Measurements from ENCODE around the gene ALOX5. TPM values are rescaled to one million over a fixed set of nuclear protein-coding genes. Genes with fewer than 3 reads are reported as not detected.

The ALOX5 gene
- total and polyA plus RNA-seq, 11 donors: 1.3 to 36.1 (median 5.8) TPM

GRCh38 chr10:45368181-45368580 lies 5.8 kb upstream of the ALOX5 start:
- no peaks in the 10 kb centered on the region for H3K36me3 ChIP-seq
- WGBS, 4 donors: 90 to 96% (median 91%) methylated on average over 2 of the region's 2 CpGs
- DNase-seq (no peak), ATAC-seq (no peak)
- intact Hi-C loops (cut with DNase I): no loop called here
- H3K27me3 ChIP-seq: peaks cover 0 to 4% (median 0%) of the 10 kb centered on the region in 9 donors
- no peak overlapping the region for H3K4me3 ChIP-seq
- H3K4me1 ChIP-seq: peaks cover 0 to 7% (median 2%) of the 10 kb centered on the region in 12 donors
- H3K9me3 ChIP-seq: peaks cover 0 to 4% (median 0%) of the 10 kb centered on the region in 12 donors
- TF ChIP-seq POLR2A (IDR thresholded peaks at IDR 0.05): no peak
- no peak for TF ChIP-seq CTCF (IDR thresholded peaks at IDR 0.05)
- H3K27ac ChIP-seq: no peak overlapping the region

- Histone ChIP-seq H3K9me3 (peaks cover 0 to 4% (median 0%) of the 10 kb centered on the region in 12 donors), H3K27me3 (peaks cover 0 to 23% (median 16%) of the 10 kb centered on the region in 9 donors), H3K4me3 (no peak overlapping the region), H3K4me1 (peaks cover 0 to 27% (median 17%) of the 10 kb centered on the region in 12 donors), H3K27ac (no peak overlapping the region), H3K36me3 (no peaks in the 10 kb centered on the region)
- TF ChIP-seq POLR2A (IDR thresholded peaks at IDR 0.05): no peak
- TF ChIP-seq CTCF (IDR thresholded peaks at IDR 0.05): no peak
- no peak for DNase-seq
- WGBS, 4 donors: 67 to 70% (median 68%) methylated on average over 6 of the region's 6 CpGs
- intact Hi-C loops (cut with DNase I): loop anchor here in 1 of 10 donors (10.0 kb wide), 1 partner anchor 66 kb away; no protein-coding TSS in a partner anchor
- ATAC-seq: no peak
Measured at GRCh38 chr10:45370202-45370955, 3.6 kb upstream of the ALOX5 start.

- H3K9me3 ChIP-seq: peaks cover 0 to 4% (median 0%) of the 10 kb centered on the region in 12 donors
- H3K27me3 ChIP-seq: peaks cover 0 to 33% (median 23%) of the 10 kb centered on the region in 9 donors
- 71 to 78% (median 74%) methylated on average over 4 of the region's 4 CpGs for WGBS, 4 donors
- H3K36me3 ChIP-seq: no peaks in the 10 kb centered on the region
- H3K4me3 ChIP-seq: no peak overlapping the region
- intact Hi-C loops (cut with DNase I): loop anchor here in 1 of 10 donors (10.0 kb wide), 1 partner anchor 67 kb away; no protein-coding TSS in a partner anchor
- DNase-seq (no peak), ATAC-seq (no peak)
- TF ChIP-seq POLR2A (IDR thresholded peaks at IDR 0.05) (no peak), CTCF (IDR thresholded peaks at IDR 0.05) (no peak)
- H3K27ac ChIP-seq: no peak overlapping the region
- peaks cover 0 to 36% (median 17%) of the 10 kb centered on the region in 12 donors for H3K4me1 ChIP-seq
Measured at GRCh38 chr10:45371560-45371959, 2.5 kb upstream of the ALOX5 start.

GRCh38 chr10:45372251-45372951 lies 1.6 kb upstream of the ALOX5 start:
- Histone ChIP-seq H3K36me3 (no peaks in the 10 kb centered on the region), H3K9me3 (peaks cover 0 to 3% (median 0%) of the 10 kb centered on the region in 12 donors), H3K4me3 (no peak overlapping the region), H3K27ac (no peak overlapping the region), H3K4me1 (peaks cover 0 to 42% (median 17%) of the 10 kb centered on the region in 12 donors), H3K27me3 (peaks cover 0 to 40% (median 29%) of the 10 kb centered on the region in 9 donors)
- intact Hi-C loops (cut with DNase I): loop anchor here in 1 of 10 donors (10.0 kb wide), 1 partner anchor 68 kb away; no protein-coding TSS in a partner anchor
- no peak for DNase-seq
- no peak for TF ChIP-seq POLR2A (IDR thresholded peaks at IDR 0.05)
- TF ChIP-seq CTCF (IDR thresholded peaks at IDR 0.05): no peak
- WGBS, 4 donors: 79 to 85% (median 80%) methylated on average over 9 of the region's 9 CpGs
- ATAC-seq: no peak

Data from heart left ventricle (tissue), 16 donors.